ENCODE results near the gene PLEKHM3. TPM values are rescaled to one million over a fixed set of nuclear protein-coding genes. Genes with fewer than 3 reads are reported as not detected.

PLEKHM3 gene
- total RNA-seq, 3 donors from 2014 or later (not counting 1 experiment from before 2014, with no cell fraction given): 21.7 to 27.7 (median 26.3) TPM

DNA sequence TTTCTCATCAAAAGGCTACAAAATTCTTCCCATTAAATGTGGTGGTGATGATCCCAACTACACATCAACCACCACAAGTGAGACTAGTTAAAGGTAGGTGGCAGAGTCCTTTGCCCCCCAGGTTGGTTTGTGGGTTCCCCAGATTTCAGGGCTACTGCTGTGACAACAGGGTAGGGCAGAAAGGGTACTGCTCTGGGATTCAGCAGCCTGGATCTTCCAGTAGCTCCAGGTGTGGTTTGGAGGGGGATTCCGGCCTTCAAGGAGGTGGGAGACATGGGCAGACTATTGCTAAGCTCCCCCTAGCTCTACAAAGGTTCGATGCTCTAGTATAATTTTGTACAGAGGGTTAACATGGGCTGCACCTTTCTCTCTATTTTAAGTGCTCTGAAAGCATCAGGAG lies 180.7 kb downstream of the PLEKHM3 start:
- Histone ChIP-seq H3K27me3 (ENCODE audit: control insufficient read depth, insufficient read depth, low read length) (no peaks in the 10 kb centered on the region), H3K4me1 (ENCODE audit: control insufficient read depth, insufficient read depth, low read length) (peaks cover 12% of the 10 kb centered on the region), H3K9me3 (ENCODE audit: control insufficient read depth, insufficient read depth, low read length) (no peaks in the 10 kb centered on the region), H3K4me3 (ENCODE audit: low read length) (no peak overlapping the region), H3K27ac (ENCODE audit: low read length) (no peak overlapping the region), H3K36me3 (ENCODE audit: control insufficient read depth, insufficient read depth, low read length) (no peaks in the 10 kb centered on the region)
- WGBS (ENCODE audit: insufficient coverage): 45% methylated on average over 2 of the region's 2 CpGs
- ATAC-seq (no peak), DNase-seq (no peak)
- no peak overlapping the region for H3K27ac Mint-ChIP-seq
- TF ChIP-seq, protein P1, sequence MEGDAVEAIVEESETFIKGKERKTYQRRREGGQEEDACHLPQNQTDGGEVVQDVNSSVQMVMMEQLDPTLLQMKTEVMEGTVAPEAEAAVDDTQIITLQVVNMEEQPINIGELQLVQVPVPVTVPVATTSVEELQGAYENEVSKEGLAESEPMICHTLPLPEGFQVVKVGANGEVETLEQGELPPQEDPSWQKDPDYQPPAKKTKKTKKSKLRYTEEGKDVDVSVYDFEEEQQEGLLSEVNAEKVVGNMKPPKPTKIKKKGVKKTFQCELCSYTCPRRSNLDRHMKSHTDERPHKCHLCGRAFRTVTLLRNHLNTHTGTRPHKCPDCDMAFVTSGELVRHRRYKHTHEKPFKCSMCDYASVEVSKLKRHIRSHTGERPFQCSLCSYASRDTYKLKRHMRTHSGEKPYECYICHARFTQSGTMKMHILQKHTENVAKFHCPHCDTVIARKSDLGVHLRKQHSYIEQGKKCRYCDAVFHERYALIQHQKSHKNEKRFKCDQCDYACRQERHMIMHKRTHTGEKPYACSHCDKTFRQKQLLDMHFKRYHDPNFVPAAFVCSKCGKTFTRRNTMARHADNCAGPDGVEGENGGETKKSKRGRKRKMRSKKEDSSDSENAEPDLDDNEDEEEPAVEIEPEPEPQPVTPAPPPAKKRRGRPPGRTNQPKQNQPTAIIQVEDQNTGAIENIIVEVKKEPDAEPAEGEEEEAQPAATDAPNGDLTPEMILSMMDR (IDR thresholded peaks at IDR 0.05): no peak
- no peaks in the 10 kb centered on the region for H3K9me3 Mint-ChIP-seq
- no peaks in the 10 kb centered on the region for H3K27me3 Mint-ChIP-seq (ENCODE audit: low read depth in 2 of 2)
- no peak overlapping the region for H3K4me3 Mint-ChIP-seq
- intact Hi-C loops (cut with micrococcal nuclease): no loop called here
- H3K36me3 Mint-ChIP-seq: no peaks in the 10 kb centered on the region
- peaks cover 18 to 25% of the 10 kb centered on the region in 2 donors for H3K4me1 Mint-ChIP-seq

GRCh38 chr2:207840101-207840500 lies 185.2 kb downstream of the PLEKHM3 start:
- Histone ChIP-seq H3K9me3 (ENCODE audit: control insufficient read depth, insufficient read depth, low read length) (no peaks in the 10 kb centered on the region), H3K36me3 (ENCODE audit: control insufficient read depth, insufficient read depth, low read length) (no peaks in the 10 kb centered on the region), H3K4me3 (ENCODE audit: low read length) (no peak overlapping the region), H3K4me1 (ENCODE audit: control insufficient read depth, insufficient read depth, low read length) (no peaks in the 10 kb centered on the region), H3K27ac (ENCODE audit: low read length) (no peak overlapping the region), H3K27me3 (ENCODE audit: control insufficient read depth, insufficient read depth, low read length) (no peaks in the 10 kb centered on the region)
- TF ChIP-seq, protein P1 (IDR thresholded peaks at IDR 0.05): no peak
- H3K36me3 Mint-ChIP-seq: no peaks in the 10 kb centered on the region
- WGBS (ENCODE audit: insufficient coverage): no CpG with 5 or more reads among the region's 1 CpG
- H3K4me3 Mint-ChIP-seq: no peak overlapping the region
- ATAC-seq (no peak), DNase-seq (no peak)
- intact Hi-C loops (cut with micrococcal nuclease): no loop called here
- H3K27me3 Mint-ChIP-seq (ENCODE audit: low read depth in 2 of 2): no peaks in the 10 kb centered on the region
- no peak overlapping the region for H3K27ac Mint-ChIP-seq
- H3K9me3 Mint-ChIP-seq: no peaks in the 10 kb centered on the region
- H3K4me1 Mint-ChIP-seq: no peaks in the 10 kb centered on the region

- H3K27me3 Mint-ChIP-seq (ENCODE audit: low read depth in 2 of 2): no peaks in the 10 kb centered on the region
- TF ChIP-seq, protein P1 (IDR thresholded peaks at IDR 0.05): no peak
- no peak overlapping the region for H3K4me3 Mint-ChIP-seq
- Histone ChIP-seq H3K36me3 (ENCODE audit: control insufficient read depth, insufficient read depth, low read length) (no peaks in the 10 kb centered on the region), H3K4me1 (ENCODE audit: control insufficient read depth, insufficient read depth, low read length) (no peaks in the 10 kb centered on the region), H3K9me3 (ENCODE audit: control insufficient read depth, insufficient read depth, low read length) (no peaks in the 10 kb centered on the region), H3K27me3 (ENCODE audit: control insufficient read depth, insufficient read depth, low read length) (no peaks in the 10 kb centered on the region), H3K4me3 (ENCODE audit: low read length) (no peak overlapping the region), H3K27ac (ENCODE audit: low read length) (no peak overlapping the region)
- intact Hi-C loops (cut with micrococcal nuclease): no loop called here
- no peaks in the 10 kb centered on the region for H3K4me1 Mint-ChIP-seq
- no peak overlapping the region for H3K27ac Mint-ChIP-seq
- H3K9me3 Mint-ChIP-seq: no peaks in the 10 kb centered on the region
- WGBS (ENCODE audit: insufficient coverage): 100% methylated on average over 3 of the region's 3 CpGs
- no peaks in the 10 kb centered on the region for H3K36me3 Mint-ChIP-seq
- ATAC-seq: no peak
- no peak for DNase-seq
Measured at GRCh38 chr2:207839575-207839974, 185.8 kb downstream of the PLEKHM3 start.

DNA sequence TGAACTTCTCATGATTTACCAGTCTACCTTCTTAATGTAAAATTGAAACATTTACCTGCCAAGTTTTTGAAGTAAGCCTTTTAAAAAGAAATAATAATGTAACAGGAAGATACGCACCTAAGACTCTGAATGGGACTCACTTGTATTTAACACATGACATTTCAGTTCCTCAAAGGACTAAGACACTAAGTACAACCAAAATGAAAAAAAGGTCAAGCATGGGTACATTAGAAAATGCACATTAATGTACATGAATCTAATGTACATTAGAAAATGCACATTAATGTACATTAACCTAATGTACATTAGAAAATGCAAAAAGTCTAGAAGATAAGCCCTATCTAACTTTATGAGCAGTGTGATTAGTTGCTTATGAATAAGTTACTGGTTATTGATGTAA lies 186.3 kb downstream of the PLEKHM3 start:
- Mint-ChIP-seq H3K9me3 (no peaks in the 10 kb centered on the region), H3K4me1 (no peaks in the 10 kb centered on the region), H3K27me3 (ENCODE audit: low read depth in 2 of 2) (no peaks in the 10 kb centered on the region), H3K4me3 (no peak overlapping the region), H3K27ac (no peak overlapping the region), H3K36me3 (no peaks in the 10 kb centered on the region)
- H3K4me1 ChIP-seq (ENCODE audit: control insufficient read depth, insufficient read depth, low read length): no peaks in the 10 kb centered on the region
- H3K9me3 ChIP-seq (ENCODE audit: control insufficient read depth, insufficient read depth, low read length): no peaks in the 10 kb centered on the region
- ATAC-seq (no peak), DNase-seq (no peak)
- no CpG with 5 or more reads among the region's 1 CpG for WGBS (ENCODE audit: insufficient coverage)
- H3K4me3 ChIP-seq (ENCODE audit: low read length): no peak overlapping the region
- no peak overlapping the region for H3K27ac ChIP-seq (ENCODE audit: low read length)
- intact Hi-C loops (cut with micrococcal nuclease): no loop called here
- no peaks in the 10 kb centered on the region for H3K36me3 ChIP-seq (ENCODE audit: control insufficient read depth, insufficient read depth, low read length)
- TF ChIP-seq, protein P1 (IDR thresholded peaks at IDR 0.05): no peak
- no peaks in the 10 kb centered on the region for H3K27me3 ChIP-seq (ENCODE audit: control insufficient read depth, insufficient read depth, low read length)

Data from natural killer cell (primary cell).